Liver (tissue), 3 donors: ENCODE results near the gene MTG1.

Experiments used
- EGR1 ChIP-seq, 2 donors: IDR thresholded peaks; 2 replicates each; pipeline ENCODE4 v1.6.1; 2016 to 2018; ENCODE audit warnings: antibody characterized with exemption in 2 of 2, low read depth in 2 of 2
- FOXA2 ChIP-seq: IDR thresholded peaks from 2 replicates; pipeline ENCODE4 v1.6.1; 2016; ENCODE audit warnings: antibody characterized with exemption
- GABPA ChIP-seq, 2 donors: IDR thresholded peaks in 1 of 2; conservative IDR thresholded peaks in 1 of 2; 2 replicates each; pipeline ENCODE4 v1.6.1; 2016; ENCODE audit warnings: antibody characterized with exemption in 2 of 2, mild to moderate bottlenecking in 1 of 2, moderate library complexity in 1 of 2
- JUND ChIP-seq, 2 donors: IDR thresholded peaks; 2 replicates each; pipeline ENCODE4 v1.6.1; 2016; ENCODE audit warnings: antibody characterized with exemption in 2 of 2
- RAD21 ChIP-seq, 2 donors: IDR thresholded peaks; 2 replicates each; pipeline ENCODE4 v1.6.1; 2016; ENCODE audit warnings: antibody characterized with exemption in 2 of 2, mild to moderate bottlenecking in 2 of 2
- SP1 ChIP-seq: IDR thresholded peaks from 2 replicates; pipeline ENCODE4 v1.6.1; 2018; ENCODE audit warnings: antibody characterized with exemption, mild to moderate bottlenecking
- TAF1 ChIP-seq: conservative IDR thresholded peaks from 2 replicates; pipeline ENCODE4 v1.6.1; 2016; ENCODE audit warnings: antibody characterized with exemption, mild to moderate bottlenecking
- ZBTB33 ChIP-seq: IDR thresholded peaks from 2 replicates; pipeline ENCODE4 v1.6.1; 2016; ENCODE audit warnings: antibody characterized with exemption
- TF ChIP-seq, protein P1 (sequence below): fragments of 150-350 bp; IDR thresholded peaks from 2 replicates; pipeline ENCODE4 v1.5.1; 2017; ENCODE audit warnings: improper control_type of control experiment, low read depth, low read length; ENCODE audit not compliant: missing input control
- donor health status: healthy.
- donor health status: healthy.

DNA sequence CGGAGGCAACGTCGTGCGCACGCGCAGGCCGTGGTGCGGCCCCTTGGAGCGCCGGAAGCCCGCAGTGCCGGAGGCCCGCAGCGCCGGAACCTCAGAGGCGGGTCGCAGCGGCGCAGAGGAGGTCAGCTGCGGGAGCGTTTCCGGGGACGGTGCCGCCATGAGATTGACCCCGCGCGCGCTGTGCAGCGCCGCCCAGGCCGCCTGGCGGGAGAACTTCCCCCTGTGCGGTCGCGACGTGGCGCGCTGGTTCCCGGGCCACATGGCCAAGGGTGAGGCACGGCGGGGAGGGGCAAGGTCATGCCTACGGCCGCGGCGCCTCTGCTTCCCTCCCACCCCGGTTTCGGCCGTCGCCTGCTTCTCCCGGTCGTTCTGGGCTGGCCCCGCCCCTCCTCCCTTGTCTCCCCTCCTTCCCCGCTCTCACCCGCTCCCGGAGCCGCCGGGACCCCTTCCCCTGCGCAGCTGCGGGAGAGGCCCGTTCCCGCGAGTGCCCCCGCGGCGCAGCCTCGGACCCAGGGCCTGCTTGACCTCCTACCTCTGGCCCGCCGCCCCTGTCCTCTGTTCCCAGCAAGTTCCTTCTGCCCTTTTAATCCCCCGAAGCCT is at the start of gene MTG1:
- TF ChIP-seq SP1 (peak; percentile 39), TAF1 (no peak), EGR1 (IDR thresholded peaks at IDR 0.05; ENCODE audit: low read depth in 2 of 2) (peak in 1 of 2 donors; percentile 27), FOXA2 (no peak), RAD21 (IDR thresholded peaks at IDR 0.05) (peak; percentile 18 to 60), JUND (IDR thresholded peaks at IDR 0.05) (no peak), ZBTB33 (no peak), GABPA (IDR thresholded peaks at IDR 0.05 in 1 of 2, conservative IDR thresholded peaks at IDR 0.05 in 1 of 2) (peak; percentile 62 to 93)
- TF ChIP-seq, protein P1, sequence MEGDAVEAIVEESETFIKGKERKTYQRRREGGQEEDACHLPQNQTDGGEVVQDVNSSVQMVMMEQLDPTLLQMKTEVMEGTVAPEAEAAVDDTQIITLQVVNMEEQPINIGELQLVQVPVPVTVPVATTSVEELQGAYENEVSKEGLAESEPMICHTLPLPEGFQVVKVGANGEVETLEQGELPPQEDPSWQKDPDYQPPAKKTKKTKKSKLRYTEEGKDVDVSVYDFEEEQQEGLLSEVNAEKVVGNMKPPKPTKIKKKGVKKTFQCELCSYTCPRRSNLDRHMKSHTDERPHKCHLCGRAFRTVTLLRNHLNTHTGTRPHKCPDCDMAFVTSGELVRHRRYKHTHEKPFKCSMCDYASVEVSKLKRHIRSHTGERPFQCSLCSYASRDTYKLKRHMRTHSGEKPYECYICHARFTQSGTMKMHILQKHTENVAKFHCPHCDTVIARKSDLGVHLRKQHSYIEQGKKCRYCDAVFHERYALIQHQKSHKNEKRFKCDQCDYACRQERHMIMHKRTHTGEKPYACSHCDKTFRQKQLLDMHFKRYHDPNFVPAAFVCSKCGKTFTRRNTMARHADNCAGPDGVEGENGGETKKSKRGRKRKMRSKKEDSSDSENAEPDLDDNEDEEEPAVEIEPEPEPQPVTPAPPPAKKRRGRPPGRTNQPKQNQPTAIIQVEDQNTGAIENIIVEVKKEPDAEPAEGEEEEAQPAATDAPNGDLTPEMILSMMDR, result peak; percentile 22
